ENCODE data around the gene AMIGO3. TPM values are rescaled to one million over a fixed set of nuclear protein-coding genes. Genes with fewer than 3 reads are reported as not detected.

AMIGO3 gene
- total RNA-seq, 1 experiment from 2014 or later: 0.32 TPM

GRCh38 chr3:49722896-49723295 is 3.4 kb upstream of the AMIGO3 start:
- Histone ChIP-seq H3K27me3 (ENCODE audit: insufficient read depth, low read length) (no peaks in the 10 kb centered on the region), H3K9me3 (ENCODE audit: control insufficient read depth in 1 of 2, insufficient read depth in 1 of 2, low read depth in 1 of 2, low read length in 2 of 2) (no peaks in the 10 kb centered on the region), H3K4me3 (replicated peaks in 1 of 2; ENCODE audit: low read depth in 1 of 2, low read length in 2 of 2) (peak overlapping the region; percentile 95), H3K4me2 (ENCODE audit: low read length) (peak overlapping the region; percentile 92), H3K9ac (ENCODE audit: low read length) (peak overlapping the region; percentile 99), H3K27ac (ENCODE audit: low read depth, low read length) (peak overlapping the region; percentile 92), H3K79me2 (ENCODE audit: insufficient read depth, low read length) (peaks cover 18% of the 10 kb centered on the region), H3K36me3 (ENCODE audit: control insufficient read depth in 1 of 2, insufficient read depth in 2 of 2, low read length in 2 of 2) (peaks cover 4 to 27% of the 10 kb centered on the region in 2 experiments; a peak in 2 of 4 replicates), H4K20me1 (ENCODE audit: insufficient read depth) (no peaks in the 10 kb centered on the region), H2AFZ (ENCODE audit: low read depth, low read length, poor library complexity, severe bottlenecking) (no peak overlapping the region), H3K4me1 (ENCODE audit: control insufficient read depth in 1 of 2, insufficient read depth in 2 of 2, low read length in 2 of 2) (peaks cover 13 to 37% of the 10 kb centered on the region in 2 experiments; a peak in 3 of 4 replicates), H3K9me2 (ENCODE audit: insufficient read depth) (no peaks in the 10 kb centered on the region)
- ATAC-seq (no peak), DNase-seq (ENCODE audit: low read depth, low spot score) (no peak)
- ChIA-PET RAD21 (ENCODE audit: low non-redundant PET in 1 of 2, low total read pairs in 2 of 2, uncharacterized antibody in 2 of 2, unreplicated experiment in 2 of 2) (interaction anchor here in 1 of 2 experiments (0.7 kb wide), 1 partner anchor 140 kb away, joined by 3 read pairs; no protein-coding TSS in a partner anchor), POLR2A (interaction anchor here (0.6 kb wide), 1 partner anchor 183 kb away, joined by 3 read pairs; no protein-coding TSS in a partner anchor), CTCF (no interaction called here)
- BruUV-seq (replicated peaks): no TSS peak
- TF ChIP-seq CEBPB (IDR thresholded peaks at IDR 0.05; ENCODE audit: low read depth) (no peak), SIN3A (IDR thresholded peaks at IDR 0.05; ENCODE audit: low read depth) (no peak), JUND (IDR thresholded peaks at IDR 0.05) (no peak), SP1 (IDR thresholded peaks at IDR 0.05; ENCODE audit: low read depth) (no peak), POLR2A (IDR thresholded peaks at IDR 0.05; ENCODE audit: borderline replicate concordance, extremely low read depth, insufficient read depth, insufficient read length) (no peak), REST (IDR thresholded peaks at IDR 0.05; ENCODE audit: low read depth) (no peak), ELF1 (IDR thresholded peaks at IDR 0.05; ENCODE audit: borderline replicate concordance, low read depth) (no peak), ZFX (IDR thresholded peaks at IDR 0.05) (no peak), SRF (IDR thresholded peaks at IDR 0.05; ENCODE audit: low read depth) (no peak), FOSL1 (IDR thresholded peaks at IDR 0.05; ENCODE audit: low read depth) (no peak), YY1 (IDR thresholded peaks at IDR 0.05; ENCODE audit: extremely low read depth, insufficient replicate concordance, low read depth, low read length) (no peak), EZH2phosphoT487 (IDR thresholded peaks at IDR 0.05; ENCODE audit: borderline replicate concordance) (no peak), EGR1 (IDR thresholded peaks at IDR 0.05; ENCODE audit: low read depth) (no peak), POLR2AphosphoS5 (IDR thresholded peaks at IDR 0.05; ENCODE audit: low read depth, low read length) (no peak), CBX3 (IDR thresholded peaks at IDR 0.05; ENCODE audit: low read depth) (no peak), EZH2 (IDR thresholded peaks at IDR 0.05) (no peak)
- TF ChIP-seq, protein P1, sequence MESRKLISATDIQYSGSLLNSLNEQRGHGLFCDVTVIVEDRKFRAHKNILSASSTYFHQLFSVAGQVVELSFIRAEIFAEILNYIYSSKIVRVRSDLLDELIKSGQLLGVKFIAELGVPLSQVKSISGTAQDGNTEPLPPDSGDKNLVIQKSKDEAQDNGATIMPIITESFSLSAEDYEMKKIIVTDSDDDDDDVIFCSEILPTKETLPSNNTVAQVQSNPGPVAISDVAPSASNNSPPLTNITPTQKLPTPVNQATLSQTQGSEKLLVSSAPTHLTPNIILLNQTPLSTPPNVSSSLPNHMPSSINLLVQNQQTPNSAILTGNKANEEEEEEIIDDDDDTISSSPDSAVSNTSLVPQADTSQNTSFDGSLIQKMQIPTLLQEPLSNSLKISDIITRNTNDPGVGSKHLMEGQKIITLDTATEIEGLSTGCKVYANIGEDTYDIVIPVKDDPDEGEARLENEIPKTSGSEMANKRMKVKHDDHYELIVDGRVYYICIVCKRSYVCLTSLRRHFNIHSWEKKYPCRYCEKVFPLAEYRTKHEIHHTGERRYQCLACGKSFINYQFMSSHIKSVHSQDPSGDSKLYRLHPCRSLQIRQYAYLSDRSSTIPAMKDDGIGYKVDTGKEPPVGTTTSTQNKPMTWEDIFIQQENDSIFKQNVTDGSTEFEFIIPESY (IDR thresholded peaks at IDR 0.05; ENCODE audit: extremely low read depth, insufficient replicate concordance, low read length): no peak
- TF ChIP-seq, protein P2, sequence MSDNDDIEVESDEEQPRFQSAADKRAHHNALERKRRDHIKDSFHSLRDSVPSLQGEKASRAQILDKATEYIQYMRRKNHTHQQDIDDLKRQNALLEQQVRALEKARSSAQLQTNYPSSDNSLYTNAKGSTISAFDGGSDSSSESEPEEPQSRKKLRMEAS (IDR thresholded peaks at IDR 0.05): no peak
- TF ChIP-seq, protein P3, sequence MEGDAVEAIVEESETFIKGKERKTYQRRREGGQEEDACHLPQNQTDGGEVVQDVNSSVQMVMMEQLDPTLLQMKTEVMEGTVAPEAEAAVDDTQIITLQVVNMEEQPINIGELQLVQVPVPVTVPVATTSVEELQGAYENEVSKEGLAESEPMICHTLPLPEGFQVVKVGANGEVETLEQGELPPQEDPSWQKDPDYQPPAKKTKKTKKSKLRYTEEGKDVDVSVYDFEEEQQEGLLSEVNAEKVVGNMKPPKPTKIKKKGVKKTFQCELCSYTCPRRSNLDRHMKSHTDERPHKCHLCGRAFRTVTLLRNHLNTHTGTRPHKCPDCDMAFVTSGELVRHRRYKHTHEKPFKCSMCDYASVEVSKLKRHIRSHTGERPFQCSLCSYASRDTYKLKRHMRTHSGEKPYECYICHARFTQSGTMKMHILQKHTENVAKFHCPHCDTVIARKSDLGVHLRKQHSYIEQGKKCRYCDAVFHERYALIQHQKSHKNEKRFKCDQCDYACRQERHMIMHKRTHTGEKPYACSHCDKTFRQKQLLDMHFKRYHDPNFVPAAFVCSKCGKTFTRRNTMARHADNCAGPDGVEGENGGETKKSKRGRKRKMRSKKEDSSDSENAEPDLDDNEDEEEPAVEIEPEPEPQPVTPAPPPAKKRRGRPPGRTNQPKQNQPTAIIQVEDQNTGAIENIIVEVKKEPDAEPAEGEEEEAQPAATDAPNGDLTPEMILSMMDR (IDR thresholded peaks at IDR 0.05 in 2 of 3, conservative IDR thresholded peaks at IDR 0.05 in 1 of 3; ENCODE audit: borderline replicate concordance in 1 of 3, insufficient read depth in 1 of 3, low read depth in 2 of 3, low read length in 2 of 3): no peak
- intact Hi-C loops (cut with micrococcal nuclease): loop anchor here (5.0 kb wide), 1 partner anchor 114 kb away; no protein-coding TSS in a partner anchor

All from HCT116 (cell line).